SK-N-MC (cell line): ENCODE results near the gene WDR64.

ENCODE experiments used
- EZH2 ChIP-seq: fragments of 200-600 bp; sonication (generic); IDR thresholded peaks from one replicate; pipeline ENCODE4 v1.6.1; 2017; ENCODE audit warnings: antibody characterized with exemption
- POLR2AphosphoS5 ChIP-seq: IDR thresholded peaks from 2 replicates; pipeline ENCODE4 v1.6.1; 2012; ENCODE audit warnings: mild to moderate bottlenecking, low read depth, low read length, borderline replicate concordance

DNA sequence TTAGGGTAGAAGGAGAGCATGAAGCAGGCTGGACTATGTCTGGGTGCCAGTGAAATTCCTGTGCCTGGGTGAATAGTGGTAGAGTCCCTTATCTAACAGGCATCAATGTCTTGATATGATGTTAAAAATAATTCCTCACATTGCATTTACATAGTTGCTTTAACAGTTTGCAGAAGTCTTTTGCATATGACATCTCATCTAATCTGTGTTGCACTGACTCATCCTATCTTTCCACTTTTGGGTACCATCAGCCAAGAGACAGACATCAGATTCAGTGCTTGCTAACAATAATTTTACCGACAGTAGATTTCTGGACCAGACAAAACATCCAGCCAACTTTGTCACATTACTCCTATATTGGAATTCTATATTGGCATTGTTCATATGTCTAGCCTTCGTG lies 92.5 kb downstream of the WDR64 start:
- TF ChIP-seq POLR2AphosphoS5 (no peak), EZH2 (no peak)
